NCI-H2171 (cell line): ENCODE measurements around the gene CHST15.

ENCODE experiments used
- DNase-seq: peaks from one replicate; lab custom pipeline; 2025; lab: John Stamatoyannopoulos, UW

The CHST15 gene

DNA sequence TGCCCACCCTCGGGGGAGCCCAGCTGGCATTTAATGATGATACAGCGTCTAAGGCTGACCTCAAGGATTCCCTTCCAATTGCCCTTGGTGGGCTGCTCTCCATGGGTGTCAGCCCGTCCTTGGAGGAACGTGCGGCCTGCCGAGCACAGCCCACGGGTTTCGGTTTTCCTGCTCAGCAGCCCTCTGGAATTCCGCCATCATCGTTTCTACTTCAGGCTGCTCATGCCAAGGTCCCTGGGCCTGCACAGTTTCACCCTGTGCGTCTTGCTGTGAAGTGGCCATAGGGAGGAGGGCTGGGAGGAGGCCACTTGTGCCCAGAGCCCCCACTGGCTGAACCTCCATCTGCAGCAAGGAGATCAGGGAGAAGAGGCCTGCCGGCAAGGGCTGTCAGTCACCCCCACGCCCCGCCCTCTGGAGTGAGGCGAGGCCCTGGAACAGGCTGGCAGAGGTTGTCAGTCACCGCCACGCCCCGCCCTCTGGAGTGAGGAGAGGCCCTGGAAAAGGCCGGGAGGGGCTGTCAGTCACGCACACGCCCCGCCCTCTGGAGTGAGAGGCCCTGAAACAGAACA is 82.8 kb downstream of the CHST15 start:
- no peak for DNase-seq

DNA sequence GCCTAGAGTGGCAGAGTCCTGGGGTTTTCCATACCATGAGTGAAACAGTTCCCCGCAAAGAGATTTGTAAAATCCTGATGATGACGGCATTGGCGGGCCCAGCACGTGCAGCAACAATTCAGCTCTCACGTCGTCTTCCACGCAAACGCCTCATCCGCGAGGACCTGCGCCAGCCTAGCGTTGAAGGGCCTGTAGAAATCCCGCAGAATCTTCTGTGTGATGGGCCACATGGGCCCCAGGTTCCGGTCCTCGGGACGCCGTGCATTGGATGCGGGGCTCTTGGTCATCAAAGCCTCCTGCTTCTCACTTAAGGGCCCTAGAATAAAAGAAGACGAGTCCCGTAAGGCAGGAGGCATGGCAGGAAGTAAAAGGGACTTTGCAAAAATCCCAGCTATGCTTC is 83.4 kb downstream of the CHST15 start:
- no peak for DNase-seq

- no peak for DNase-seq
These were observed 84.0 kb downstream of the CHST15 start for GRCh38 chr10:124009231-124010015.

DNA sequence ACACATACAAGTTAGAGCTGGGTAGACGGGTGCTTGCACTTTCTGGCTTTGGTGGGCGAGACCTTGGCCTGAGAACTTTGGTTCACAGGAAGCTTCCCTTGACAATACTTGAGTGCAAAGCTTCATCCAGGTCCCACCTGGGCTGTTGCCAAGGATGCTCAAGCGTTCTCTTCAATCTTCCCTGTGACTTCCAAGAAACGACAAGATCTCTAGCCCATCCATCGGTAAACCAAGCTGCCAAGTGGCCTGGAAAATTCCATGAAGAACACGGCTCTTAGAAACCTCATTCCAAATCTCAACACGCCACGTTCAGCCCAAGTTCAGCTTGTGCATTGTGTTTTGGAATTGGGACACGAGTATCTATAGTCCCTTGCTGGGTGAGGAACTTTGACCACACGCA is 84.7 kb downstream of the CHST15 start:
- no peak for DNase-seq

- no peak for DNase-seq
These were observed 85.2 kb downstream of the CHST15 start for GRCh38 chr10:124008187-124008586.

DNA sequence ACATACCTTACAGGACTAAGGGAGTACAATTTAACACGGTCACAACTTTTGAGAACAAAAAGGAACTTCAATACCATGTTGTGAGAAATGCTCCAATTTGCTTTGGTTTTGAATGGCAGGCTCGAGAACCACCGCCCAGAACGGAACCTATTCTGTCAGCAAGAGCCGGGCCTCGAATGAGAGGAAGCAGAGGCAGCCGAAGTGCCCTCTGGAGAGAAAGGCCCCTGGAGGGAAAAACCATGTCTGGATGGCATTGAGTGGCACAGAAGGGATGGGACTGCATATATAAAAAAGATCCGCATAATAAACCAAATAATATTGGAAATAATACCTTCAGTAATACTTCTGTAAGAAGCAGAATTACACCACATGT is 85.6 kb downstream of the CHST15 start:
- no peak for DNase-seq

DNA sequence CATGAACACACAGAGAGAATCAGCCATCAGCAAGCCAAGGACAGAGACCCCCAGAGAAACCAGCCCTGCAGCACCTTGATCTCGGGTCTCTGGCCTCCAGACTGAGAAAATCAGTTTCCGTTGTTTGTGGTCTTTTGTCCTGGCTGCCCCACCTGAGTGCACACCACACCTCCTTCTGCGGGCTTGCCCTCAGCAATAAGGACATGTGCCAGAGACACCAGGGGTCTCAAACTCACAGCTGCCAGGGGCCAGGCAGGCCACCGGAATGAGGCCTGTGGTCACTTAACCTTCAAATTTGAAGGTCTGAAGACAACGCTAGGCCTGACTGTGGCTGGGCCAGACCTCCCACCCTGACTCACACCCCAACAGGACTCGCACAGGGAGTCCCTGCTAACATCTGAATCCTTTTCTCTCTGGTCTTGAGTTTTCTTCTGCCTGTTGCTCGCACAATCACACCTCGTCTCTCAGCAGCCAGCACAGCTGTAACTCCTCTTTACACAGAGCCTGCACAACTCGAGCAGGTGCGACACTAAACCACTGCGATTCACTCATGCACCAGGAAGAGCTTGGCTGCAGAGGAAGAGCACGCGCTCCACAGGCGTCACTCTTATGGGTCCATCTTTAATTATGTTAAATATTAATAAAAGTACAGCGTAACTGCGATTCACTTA is 86.2 kb downstream of the CHST15 start:
- DNase-seq, result no peak

- DNase-seq, result no peak
These were observed 86.9 kb downstream of the CHST15 start for GRCh38 chr10:124006526-124006925.

GRCh38 chr10:124005991-124006392 is 87.4 kb downstream of the CHST15 start:
- peak; percentile 59 for DNase-seq

DNA sequence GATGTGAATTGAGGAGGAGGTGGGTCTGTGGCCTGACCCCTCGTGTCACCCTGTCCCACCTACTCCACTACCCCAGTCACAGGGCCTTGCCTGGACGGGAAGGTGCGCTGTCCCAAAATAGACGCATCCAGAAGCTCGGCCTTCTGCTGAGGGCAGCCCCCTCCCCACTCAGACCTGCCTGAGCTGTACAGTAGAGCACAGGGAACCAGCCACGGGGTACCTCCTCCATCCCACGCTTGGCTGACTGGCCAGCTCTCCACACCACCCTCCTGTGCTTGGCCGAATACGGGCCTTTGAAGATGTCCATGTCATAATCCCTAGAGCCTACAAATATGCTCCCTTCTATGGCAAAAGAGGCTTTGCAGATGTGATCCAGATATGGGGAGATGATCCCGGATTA is 88.3 kb downstream of the CHST15 start:
- DNase-seq, result no peak

DNA sequence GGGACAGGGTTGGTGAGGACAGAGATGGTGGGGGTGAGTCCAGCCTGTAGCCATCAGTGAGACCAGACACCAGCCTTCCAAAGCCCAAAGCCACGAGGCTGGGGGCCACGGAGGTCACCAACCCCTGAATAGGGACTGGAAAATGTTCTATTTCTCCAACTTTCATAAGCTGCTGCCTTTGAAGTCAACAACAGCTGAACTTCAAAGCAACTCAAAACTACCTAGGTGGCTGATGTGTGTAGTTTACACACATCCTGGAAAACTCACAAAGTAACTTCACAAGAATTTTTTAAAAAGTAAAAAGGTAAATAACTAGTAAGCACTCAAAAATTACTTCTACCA is 88.8 kb downstream of the CHST15 start:
- no peak for DNase-seq

DNA sequence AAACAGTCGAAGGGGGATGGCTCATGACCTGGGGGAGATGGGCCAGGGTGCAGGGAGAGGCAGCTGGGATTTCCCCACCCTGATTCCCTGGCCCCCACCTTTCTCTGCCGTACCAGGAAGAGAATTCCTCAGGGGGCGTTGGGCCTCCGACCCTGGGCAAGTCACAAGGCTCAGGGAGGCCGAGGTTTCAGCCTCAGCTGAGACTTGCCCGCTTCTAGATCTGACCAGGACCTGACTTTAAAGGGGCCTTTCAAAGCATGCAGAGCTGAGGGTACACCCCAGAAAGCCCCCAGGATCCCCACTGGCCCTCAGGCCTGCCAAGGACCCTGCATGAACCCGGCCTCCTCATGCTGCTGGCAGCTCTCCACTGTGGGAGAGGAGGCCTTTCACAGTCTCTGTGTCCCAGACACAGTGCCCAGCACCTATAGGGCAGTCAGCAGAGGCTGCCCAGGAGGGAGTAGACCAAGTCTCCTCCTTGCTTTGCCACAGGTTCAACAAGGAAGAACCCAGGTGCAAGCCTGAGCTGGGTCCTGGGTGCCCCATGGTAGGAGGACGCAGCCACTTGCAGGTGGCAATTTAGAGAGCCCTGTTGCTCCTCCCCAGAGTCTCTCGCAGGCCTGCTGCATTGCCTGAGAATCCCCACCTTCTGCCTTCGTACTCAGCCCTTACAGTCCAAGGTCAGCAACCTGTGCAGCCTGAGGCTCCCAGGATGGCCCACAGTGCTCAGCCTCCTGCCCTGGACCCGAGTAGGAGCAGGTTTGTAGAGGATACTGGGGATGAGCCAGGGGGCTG is 89.3 kb downstream of the CHST15 start:
- no peak for DNase-seq

DNA sequence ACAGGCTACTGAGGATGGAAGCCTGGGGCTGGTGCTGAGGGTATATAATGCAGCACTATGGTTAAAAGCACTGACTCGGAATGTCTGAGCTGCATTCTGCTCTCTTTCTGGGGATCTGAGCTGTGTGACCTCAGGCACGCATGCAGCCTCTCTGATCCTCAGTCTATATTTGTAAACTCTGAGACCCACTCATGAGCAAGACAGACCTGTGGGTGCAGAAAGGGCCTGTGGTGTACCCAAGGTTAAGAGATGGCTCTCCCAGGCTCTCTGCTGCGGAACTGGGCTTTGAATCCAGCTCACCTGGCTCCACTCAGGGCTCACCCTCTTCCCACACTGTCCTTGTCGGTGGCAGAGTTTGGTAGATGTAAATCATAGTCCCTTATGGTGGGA is 89.9 kb downstream of the CHST15 start:
- no peak for DNase-seq

GRCh38 chr10:124003070-124003419 is 90.4 kb downstream of the CHST15 start:
- DNase-seq, result no peak

GRCh38 chr10:124002391-124003069 is 90.9 kb downstream of the CHST15 start:
- DNase-seq, result no peak

GRCh38 chr10:124001391-124002148 is 91.8 kb downstream of the CHST15 start:
- no peak for DNase-seq

DNA sequence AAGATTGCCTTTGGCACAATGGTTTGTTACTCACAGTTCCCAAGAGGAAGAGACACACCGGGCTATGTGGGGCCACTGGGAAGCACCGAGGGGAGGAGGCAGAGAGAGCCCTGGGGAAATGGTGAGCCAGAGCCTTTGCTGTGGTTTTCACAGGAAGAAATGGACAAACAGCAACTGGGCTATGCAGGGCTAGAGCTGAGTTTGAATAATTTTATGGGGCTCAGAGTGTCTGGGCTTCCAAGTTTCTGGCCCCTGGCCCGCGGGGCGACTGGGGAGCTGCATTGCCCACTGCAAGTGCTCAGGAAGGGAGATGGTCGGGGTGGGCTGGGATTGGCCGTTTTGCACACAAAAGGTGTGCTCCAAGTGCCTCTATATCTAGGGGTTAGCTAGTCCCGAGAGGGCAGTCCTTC is 92.6 kb downstream of the CHST15 start:
- no peak for DNase-seq

DNA sequence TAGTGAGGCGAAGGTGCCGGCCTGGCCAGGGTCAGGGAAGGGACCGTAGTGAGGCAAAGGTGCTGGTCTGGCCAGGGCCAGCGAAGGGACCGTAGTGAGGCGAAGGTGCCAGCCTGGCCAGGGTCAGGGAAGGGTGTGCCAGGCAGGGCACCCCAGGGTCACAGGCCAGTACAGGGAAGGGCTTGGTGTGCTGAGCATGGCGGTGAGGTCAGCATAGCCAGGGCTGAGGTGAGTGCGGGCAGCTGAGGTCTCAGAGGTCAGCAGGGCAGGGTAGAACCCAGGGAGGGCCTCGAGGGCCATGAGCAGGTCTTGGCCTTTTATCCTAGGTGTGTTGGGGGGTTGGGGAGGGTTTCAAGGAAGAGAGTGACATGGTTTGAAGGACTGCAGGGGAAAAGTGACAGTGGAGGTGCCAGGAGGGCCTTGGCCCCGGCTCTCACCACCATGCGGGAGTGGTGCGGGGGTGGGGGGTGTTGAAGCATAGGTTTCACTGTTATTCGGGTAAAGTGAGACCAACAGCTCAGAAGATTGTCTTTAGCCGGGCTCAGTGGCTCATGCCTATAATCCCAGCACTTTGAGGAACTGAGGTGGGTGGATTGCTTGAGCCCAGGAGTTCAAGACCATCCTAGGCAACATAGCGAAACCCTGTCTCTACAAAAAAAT is 93.3 kb downstream of the CHST15 start:
- no peak for DNase-seq

GRCh38 chr10:123999261-123999660 is 94.1 kb downstream of the CHST15 start:
- no peak for DNase-seq

DNA sequence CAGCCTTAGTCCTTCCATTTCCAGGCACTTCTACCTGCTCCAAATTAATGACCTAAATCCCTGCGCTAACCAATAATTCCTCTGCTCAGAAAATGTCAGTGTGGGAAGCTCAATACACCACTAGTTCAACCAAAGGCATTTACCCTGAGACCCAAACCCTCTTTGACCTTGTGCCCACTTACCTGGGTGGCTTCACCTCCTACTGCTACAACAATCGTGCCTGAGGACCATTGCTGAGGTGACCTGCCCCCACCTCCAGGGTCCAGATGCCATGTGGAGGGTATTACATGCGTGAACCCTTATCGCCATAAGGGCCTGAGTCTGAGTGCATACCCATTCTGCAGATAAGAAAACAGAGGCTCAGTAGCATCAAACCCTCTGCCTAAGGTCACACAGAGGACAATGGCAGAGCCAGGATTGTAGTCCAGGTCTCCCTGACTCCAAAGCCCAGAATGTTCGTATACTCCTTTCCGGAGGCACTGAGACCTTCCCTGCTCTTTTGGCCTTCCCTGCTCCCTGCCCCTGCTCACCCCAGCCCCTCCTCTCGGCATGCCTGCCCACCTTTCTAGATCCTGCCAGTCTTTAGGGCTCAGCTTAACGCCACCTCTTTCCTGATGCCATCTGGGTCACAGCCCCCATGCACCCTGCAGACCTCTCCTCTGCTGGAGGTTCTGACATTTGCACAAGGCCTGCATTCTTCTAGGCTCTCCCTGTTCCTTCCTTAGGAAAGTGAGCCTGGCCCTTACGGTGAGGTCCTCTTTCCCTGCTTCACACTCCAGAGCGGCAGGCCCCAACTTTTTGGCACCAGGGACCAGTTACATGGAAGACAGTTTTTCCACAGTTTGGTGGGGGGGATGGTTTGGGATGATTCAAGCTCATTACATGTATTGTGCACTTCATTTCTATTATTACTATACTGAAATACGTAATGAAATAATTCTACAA is 94.9 kb downstream of the CHST15 start:
- no peak for DNase-seq
